GM19467 (cell line): ENCODE results near the gene SDCCAG8.

Experiments used
- ATAC-seq: cut with Tn5 transposase; IDR thresholded peaks from one replicate; pipeline ENCODE4 v1.9.1; 2021; ENCODE audit warnings: mild to moderate bottlenecking, moderate library complexity; ENCODE audit not compliant: unreplicated experiment

SDCCAG8 gene

DNA sequence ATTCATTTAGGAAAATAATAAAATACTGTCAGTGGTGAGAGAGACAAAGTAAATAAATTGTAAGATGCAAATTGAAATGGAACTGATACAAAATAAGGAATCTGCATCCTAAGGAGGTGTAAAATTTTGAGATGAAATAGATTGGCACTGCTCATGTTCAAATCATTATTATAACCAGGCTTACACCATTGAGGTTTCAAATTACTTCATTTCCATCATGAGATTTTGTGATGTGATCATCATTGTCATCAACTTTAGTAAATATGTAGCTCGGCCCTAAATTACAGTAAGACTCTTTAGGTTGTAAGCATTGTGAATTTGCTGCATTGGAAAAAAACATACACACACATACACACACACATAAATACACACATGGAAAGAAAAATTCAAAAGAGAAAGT is 123.4 kb downstream of the SDCCAG8 start:
- no peak for ATAC-seq

GRCh38 chr1:243379706-243380105 is 123.9 kb downstream of the SDCCAG8 start:
- no peak for ATAC-seq

DNA sequence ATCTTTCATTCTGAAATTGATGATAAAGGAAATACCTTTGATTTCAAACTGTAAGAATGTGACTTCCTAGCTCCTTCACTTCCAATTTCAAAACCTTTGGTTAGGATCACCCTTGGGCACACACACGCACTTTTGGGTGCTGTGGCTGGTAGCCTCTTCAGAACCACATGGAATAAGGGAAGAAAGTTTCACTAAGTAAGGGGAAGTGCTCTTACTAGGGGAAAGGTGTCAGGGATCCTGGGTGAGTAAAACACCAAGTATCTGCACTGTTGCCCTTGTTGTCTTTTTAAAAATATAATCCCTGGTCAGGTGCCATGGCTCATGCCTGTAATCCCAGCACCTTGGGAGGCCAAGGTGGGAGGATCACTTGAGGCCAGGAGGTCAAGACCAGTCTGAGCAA is 132.4 kb downstream of the SDCCAG8 start:
- no peak for ATAC-seq

GRCh38 chr1:243390162-243390791 is 134.4 kb downstream of the SDCCAG8 start:
- ATAC-seq: no peak

GRCh38 chr1:243391355-243391754 is 135.5 kb downstream of the SDCCAG8 start:
- no peak for ATAC-seq

DNA sequence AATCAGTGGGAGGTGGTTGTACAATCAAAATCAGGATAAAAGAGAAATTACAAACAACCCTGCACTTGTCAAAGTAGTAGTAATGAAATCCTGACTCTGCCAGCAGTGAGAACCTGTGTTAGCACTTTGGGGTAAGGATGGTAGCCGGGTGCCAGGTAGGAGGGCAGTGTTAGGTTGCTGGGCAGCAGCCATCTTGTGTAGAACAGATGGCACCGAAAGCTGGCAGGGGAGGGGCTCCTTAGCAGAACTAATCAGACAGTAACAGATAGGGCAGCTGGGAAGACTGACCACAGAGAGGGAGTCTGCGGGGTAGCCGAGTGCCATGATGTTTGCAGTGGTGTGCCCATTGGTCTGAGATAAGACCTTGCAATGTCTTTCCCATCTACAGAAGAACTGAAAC is 137.3 kb downstream of the SDCCAG8 start:
- ATAC-seq: no peak

DNA sequence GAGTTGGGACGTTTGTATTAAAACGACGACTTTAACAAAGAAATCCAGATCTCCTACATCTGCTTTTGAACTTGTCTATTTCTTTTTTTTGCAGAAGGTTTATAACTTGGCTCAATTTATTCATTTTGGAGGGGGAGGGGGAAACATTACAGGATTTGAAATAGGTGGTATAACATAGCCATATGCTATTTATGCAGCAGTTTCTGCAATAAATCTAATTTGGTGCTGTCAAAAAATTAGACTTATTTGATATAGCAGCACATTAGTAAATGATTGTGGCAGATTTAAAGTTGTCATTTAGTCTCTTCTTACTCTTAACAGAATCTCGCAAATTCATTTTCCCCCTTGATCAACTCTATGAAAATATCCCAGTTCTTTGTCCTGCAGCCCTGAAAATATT is 138.2 kb downstream of the SDCCAG8 start:
- ATAC-seq: no peak

- ATAC-seq: no peak
Measured at GRCh38 chr1:243394601-243395464, 139.0 kb downstream of the SDCCAG8 start.

GRCh38 chr1:243396424-243396823 is 140.6 kb downstream of the SDCCAG8 start:
- ATAC-seq: no peak

DNA sequence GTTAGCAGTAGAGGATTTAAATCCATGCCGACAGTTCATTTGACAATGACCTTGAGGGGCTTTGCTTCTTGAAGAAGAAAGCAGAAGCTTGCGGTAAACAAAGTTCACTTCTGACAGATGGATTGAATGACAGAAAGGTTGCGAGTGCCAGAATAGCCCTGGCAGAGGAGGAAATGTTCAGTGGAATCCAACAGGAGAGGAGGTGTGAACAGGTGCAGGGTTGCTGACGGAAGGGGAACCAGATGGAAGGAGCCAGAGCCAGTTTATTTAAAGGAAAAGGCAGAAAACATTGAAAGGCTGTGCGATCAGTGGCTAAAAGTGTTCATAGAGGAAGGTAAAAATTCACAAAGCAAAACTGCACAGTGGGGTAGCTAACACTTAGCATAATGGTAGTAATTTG is 141.0 kb downstream of the SDCCAG8 start:
- ATAC-seq: no peak

DNA sequence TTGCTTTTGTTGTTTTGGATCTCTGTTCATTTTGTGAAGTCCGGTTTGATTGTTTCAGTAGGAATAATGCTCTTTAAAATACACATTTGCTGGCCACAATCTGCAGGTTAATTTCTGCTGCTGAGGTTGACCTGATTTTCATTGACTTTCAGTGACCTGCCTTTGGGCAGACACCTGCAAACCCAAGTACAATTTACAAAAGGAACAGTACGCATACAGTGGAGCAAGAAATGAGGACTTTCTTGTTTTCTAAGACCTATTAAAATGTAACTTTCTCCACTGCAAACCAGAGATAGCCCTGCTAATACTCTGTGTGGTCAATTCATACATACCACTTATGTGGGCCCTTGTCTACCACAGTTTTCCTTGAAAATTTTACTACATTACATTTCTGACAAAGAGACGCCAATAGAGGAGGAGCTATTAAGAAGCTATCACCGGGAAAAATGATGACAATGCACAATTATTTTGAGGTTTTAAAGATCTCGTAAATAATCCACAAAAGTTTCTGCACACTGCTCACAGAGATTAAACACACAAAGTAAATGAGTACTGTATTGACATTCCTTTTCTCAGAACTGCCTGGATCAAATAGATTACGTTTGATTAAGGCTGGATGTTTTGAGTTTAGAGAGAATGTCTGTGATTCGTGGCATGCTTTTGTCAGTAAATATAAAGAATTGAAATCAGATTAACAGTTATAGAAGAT is 141.9 kb downstream of the SDCCAG8 start:
- no peak for ATAC-seq

DNA sequence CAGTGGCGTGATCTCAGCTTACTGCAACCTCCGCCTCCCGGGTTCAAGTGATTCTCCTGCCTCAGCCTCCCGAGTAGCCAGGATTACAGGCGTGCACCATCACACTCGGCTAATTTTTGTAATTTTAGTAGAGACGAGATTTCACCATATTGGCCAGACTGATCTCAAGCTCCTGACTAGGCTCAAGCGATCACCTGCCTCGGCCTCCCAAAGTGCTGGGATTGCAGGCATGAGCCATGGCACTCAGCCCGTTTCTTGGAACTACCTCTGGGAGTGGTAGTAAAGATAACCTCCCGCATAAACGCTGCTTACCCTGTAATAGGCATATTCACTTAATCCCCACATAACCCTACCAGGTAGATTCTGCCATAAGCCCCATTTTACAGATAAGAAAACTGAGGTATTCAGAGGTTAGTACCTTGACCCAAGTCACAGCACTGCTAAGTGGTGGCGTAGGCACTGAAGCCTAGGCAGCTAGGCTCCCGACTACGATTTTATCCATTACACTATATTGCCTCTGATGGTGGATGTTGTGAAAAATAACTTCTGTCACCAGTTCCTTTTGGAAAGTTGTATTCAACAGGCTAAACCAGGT is 143.8 kb downstream of the SDCCAG8 start:
- ATAC-seq: no peak

- no peak for ATAC-seq
Measured at GRCh38 chr1:243402868-243403267, 147.0 kb downstream of the SDCCAG8 start.

- ATAC-seq: no peak
Measured at GRCh38 chr1:243406424-243406823, 150.6 kb downstream of the SDCCAG8 start.

DNA sequence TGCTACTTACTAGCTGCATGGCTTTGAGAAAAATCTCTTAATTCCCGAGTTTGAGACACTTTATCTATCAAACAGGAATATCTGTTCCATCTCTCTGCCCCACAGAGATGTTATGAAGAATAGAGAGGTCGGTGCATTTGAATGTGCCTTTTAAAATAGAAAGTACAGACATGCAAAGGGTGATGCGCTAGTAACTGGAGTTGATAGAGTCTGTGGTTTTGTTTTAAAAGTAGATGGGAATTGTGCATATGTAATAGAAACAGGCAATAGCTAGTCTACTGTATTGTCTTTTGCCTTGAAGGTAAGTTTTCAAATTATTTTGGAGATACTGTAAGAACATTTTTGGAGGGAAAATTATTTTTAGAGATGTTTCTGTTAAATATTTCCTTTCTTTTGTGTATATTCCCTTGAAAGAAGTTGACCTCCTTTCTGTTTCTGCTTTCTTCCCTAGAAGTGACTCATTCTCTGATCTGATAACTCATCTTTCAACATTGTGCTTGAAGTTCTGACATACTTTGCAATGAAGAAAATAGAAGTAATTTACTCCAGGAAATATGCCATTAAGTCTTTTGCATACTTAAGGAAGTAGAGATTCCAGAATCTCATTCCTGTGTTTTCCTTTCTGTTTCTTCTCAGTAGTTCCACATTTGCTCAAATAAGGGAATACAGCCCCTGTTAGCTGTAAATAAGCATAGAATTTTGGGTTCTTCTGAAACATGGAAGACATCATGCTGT is 151.6 kb downstream of the SDCCAG8 start:
- no peak for ATAC-seq

DNA sequence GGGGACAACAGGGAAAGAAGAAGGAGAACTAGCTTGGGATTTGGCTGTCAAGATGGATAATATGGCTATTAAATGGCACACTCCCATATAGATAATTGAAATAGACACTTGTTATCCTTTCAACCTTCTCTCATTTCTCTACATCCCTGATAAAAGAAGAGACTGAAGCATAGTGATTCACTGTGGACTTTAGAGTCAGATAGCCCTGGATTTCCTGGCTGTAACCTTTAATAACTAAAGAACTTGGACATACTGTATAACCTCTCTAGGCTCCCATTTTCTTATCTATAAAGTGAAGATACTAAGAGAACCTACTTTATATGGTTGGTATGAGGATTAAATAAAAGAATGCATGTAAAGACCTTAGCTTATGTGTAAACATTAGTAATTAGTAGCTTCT is 152.6 kb downstream of the SDCCAG8 start:
- no peak for ATAC-seq

- ATAC-seq: no peak
Measured at GRCh38 chr1:243409284-243409683, 153.4 kb downstream of the SDCCAG8 start.

DNA sequence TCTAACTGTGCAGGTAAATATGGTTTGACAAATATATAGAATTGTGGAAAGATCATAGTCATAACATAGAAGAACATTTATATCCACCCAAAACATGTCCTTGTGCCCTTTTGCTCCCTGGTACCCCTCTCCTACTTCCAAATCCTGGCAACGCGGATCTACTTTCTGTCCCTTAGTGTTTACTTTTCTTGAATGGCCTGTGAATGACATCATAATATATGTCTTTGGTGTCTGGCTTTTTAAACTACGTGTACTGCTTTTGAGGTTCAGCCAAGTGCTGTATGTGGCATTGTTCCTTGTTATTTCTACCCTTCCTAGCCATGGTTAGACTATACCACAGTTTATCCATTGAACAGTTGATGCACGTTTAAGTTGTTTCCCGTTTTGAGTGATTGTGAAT is 155.6 kb downstream of the SDCCAG8 start:
- ATAC-seq: no peak

GRCh38 chr1:243413431-243414151 is 157.8 kb downstream of the SDCCAG8 start:
- ATAC-seq: peak; percentile 51

- ATAC-seq: no peak
Measured at GRCh38 chr1:243414152-243414494, 158.3 kb downstream of the SDCCAG8 start.
